PC-9 (cell line): Measurements from ENCODE around the gene DIDO1. TPM values are rescaled to one million over a fixed set of nuclear protein-coding genes. Genes with fewer than 3 reads are reported as not detected.

Experiments used
- BruUV-seq: library from RNA; stranded (reverse); fragments of 400-500 nt; replicated peaks from 2 replicates; lab custom pipeline; 2021; lab: Mats Ljungman, UMichigan
- CTCF ChIA-PET: fragments of 300-600 bp; sonication (Branson Sonifier 250); formaldehyde crosslinking; loops from one replicate; lab custom pipeline; 2022; ENCODE audit warnings: antibody characterized with exemption; lab: Charles Lee
- POLR2A ChIA-PET: fragments of 300-600 bp; sonication (Branson Sonifier 250); formaldehyde crosslinking; loops from one replicate; lab custom pipeline; 2022; ENCODE audit warnings: antibody characterized with exemption; ENCODE audit not compliant: unreplicated experiment; lab: Charles Lee
- DNase-seq, 2 experiments: peaks; one replicate each; pipeline versions ENCODE4 v3.0.0 to v3.0.0-alpha.2; 2015 to 2022; ENCODE audit warnings: mixed read lengths in 1 of 2
- H2AFZ ChIP-seq: fragments of 200-600 bp; sonication (generic); 2 replicates; pipeline ENCODE4 v1.8.1; 2017; ENCODE audit warnings: antibody characterized with exemption
- H3F3A ChIP-seq: fragments of 200-600 bp; sonication (generic); 2 replicates; pipeline ENCODE4 v1.8.1; 2017; ENCODE audit warnings: antibody characterized with exemption, mild to moderate bottlenecking, low read depth; ENCODE audit not compliant: insufficient read depth
- H3K27ac ChIP-seq: fragments of 200-600 bp; sonication (generic); 2 replicates; pipeline ENCODE4 v1.6.1; 2016; ENCODE audit warnings: mixed run types
- H3K27me3 ChIP-seq: fragments of 200-600 bp; sonication (generic); 2 replicates; pipeline ENCODE4 v1.6.1; 2016; ENCODE audit warnings: low read depth, mixed run types; ENCODE audit not compliant: insufficient read depth
- H3K36me3 ChIP-seq: fragments of 200-600 bp; sonication (generic); 2 replicates; pipeline ENCODE4 v1.6.1; 2016; ENCODE audit warnings: low read depth, mixed run types
- H3K4me1 ChIP-seq: fragments of 200-600 bp; sonication (generic); replicated peaks from 2 replicates; pipeline ENCODE4 v1.6.1; 2016; ENCODE audit warnings: mixed run types; ENCODE audit not compliant: insufficient read depth
- H3K4me2 ChIP-seq: fragments of 200-600 bp; sonication (generic); 2 replicates; pipeline ENCODE4 v1.6.1; 2017; ENCODE audit warnings: mixed run types
- H3K4me3 ChIP-seq: fragments of 200-600 bp; sonication (generic); 2 replicates; pipeline ENCODE4 v1.6.1; 2016; ENCODE audit warnings: mixed run types
- H3K79me2 ChIP-seq: fragments of 200-600 bp; sonication (generic); 2 replicates; pipeline ENCODE4 v1.6.1; 2017; ENCODE audit warnings: low read depth, mixed run types
- H3K9me2 ChIP-seq: fragments of 200-600 bp; sonication (generic); 2 replicates; pipeline ENCODE4 v1.8.1; 2017; ENCODE audit warnings: mild to moderate bottlenecking; ENCODE audit not compliant: insufficient read depth
- H3K9me3 ChIP-seq: fragments of 200-600 bp; sonication (generic); 2 replicates; pipeline ENCODE4 v1.8.1; 2016; ENCODE audit warnings: low read depth; ENCODE audit not compliant: insufficient read depth
- H4K20me1 ChIP-seq: fragments of 200-600 bp; sonication (generic); 2 replicates; pipeline ENCODE4 v1.8.1; 2017; ENCODE audit not compliant: insufficient read depth
- EZH2 ChIP-seq: fragments of 200-600 bp; sonication (generic); IDR thresholded peaks from 2 replicates; pipeline ENCODE4 v1.8.0; 2017; ENCODE audit warnings: antibody characterized with exemption, low read depth
- intact Hi-C: fragments of 100-400 bp; cut with micrococcal nuclease; formaldehyde crosslinking; loops from one replicate; pipeline ENCODE4 v1.10.0; 2022; ENCODE audit not compliant: unreplicated experiment
- total RNA-seq: library from RNA; stranded (reverse); gene quantifications from 2 replicates; pipeline ENCODE4 v1.2.3, GENCODE V29; 2021
- TF ChIP-seq, protein P1 (sequence below): fragments of 200-600 bp; sonication (generic); conservative IDR thresholded peaks from 2 replicates; pipeline ENCODE4 v1.6.1; 2017; ENCODE audit warnings: mixed run types, antibody characterized with exemption, mild to moderate bottlenecking, moderate library complexity

Gene DIDO1
- total RNA-seq, 1 experiment from 2014 or later: 61.4 TPM

DNA sequence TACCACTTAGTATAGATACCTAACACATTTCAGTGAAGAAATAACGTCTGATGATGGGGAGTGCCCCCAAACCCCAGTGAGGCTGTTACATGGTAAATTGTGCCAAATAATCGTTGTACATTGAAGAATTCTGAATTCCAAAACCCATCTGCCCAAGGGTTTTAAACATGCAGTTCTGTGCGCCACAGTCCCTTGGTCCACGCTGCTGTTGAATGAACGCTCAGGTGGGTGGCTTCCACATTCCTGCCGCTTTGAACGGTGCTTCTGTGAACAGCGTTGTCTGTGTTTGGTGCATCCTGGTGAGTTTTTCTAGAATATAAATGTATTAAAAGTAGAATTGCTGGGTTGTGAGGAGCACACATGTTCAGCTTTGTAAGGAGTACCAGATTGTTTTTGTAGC is 14.6 kb upstream of the DIDO1 start:
- H3F3A ChIP-seq: peaks cover 22% of the 10 kb centered on the region; the same call in 1 of the 2 replicates
- H4K20me1 ChIP-seq: peaks cover 56% of the 10 kb centered on the region
- H3K4me1 ChIP-seq: peaks cover 18% of the 10 kb centered on the region
- no TSS peak for BruUV-seq
- no peaks in the 10 kb centered on the region for H3K9me2 ChIP-seq
- no peaks in the 10 kb centered on the region for H3K9me3 ChIP-seq
- no peak overlapping the region for H2AFZ ChIP-seq
- no peak for TF ChIP-seq EZH2
- TF ChIP-seq, protein P1, sequence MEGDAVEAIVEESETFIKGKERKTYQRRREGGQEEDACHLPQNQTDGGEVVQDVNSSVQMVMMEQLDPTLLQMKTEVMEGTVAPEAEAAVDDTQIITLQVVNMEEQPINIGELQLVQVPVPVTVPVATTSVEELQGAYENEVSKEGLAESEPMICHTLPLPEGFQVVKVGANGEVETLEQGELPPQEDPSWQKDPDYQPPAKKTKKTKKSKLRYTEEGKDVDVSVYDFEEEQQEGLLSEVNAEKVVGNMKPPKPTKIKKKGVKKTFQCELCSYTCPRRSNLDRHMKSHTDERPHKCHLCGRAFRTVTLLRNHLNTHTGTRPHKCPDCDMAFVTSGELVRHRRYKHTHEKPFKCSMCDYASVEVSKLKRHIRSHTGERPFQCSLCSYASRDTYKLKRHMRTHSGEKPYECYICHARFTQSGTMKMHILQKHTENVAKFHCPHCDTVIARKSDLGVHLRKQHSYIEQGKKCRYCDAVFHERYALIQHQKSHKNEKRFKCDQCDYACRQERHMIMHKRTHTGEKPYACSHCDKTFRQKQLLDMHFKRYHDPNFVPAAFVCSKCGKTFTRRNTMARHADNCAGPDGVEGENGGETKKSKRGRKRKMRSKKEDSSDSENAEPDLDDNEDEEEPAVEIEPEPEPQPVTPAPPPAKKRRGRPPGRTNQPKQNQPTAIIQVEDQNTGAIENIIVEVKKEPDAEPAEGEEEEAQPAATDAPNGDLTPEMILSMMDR: no peak
- peaks cover 27% of the 10 kb centered on the region for H3K36me3 ChIP-seq
- H3K27me3 ChIP-seq: no peaks in the 10 kb centered on the region
- H3K4me3 ChIP-seq: no peak overlapping the region
- no peak overlapping the region for H3K4me2 ChIP-seq
- no peak overlapping the region for H3K27ac ChIP-seq
- H3K79me2 ChIP-seq: peaks cover 66% of the 10 kb centered on the region
- intact Hi-C loops: no loop called here
- no peak for DNase-seq
- CTCF ChIA-PET: no interaction called here
- POLR2A ChIA-PET: no interaction called here

DNA sequence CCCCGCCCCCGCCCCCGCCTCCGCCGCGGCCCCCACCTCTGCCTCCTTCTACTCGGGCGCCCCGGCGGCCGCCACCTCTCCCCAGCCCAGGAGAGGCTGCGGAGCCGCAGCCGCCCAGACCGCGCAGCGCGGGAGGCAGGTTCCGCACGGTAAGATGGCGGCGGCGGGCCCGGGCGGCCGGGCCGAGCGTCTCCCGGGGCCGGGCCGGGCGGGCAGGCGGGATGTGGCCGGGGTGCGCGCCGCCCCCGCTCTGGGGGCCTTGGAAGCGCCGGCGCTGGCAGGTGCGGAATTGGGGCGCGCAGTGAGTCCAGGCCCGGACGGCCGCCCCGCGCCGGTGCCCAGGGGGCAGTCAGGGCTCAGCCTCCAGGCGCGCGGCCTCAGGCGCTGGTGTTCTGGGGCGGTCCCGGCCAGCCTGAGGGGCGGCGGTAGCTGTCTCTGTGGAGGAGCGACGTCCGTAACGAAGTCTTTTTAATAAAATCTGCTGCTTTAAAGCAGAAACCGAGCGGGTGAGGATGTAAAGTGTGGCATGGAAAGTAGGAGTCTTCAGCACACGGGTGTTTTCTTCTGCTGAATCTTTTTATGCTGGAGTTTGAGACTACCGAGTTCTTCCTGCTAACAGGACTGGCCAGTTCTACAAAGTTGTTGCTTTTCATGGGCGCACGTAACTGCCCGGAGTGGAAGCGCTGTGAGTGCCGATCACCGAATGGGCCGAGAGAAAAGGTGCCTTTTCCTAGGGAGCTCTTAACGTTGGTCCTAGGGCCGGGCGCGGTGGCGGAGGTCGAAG is 12.0 kb upstream of the DIDO1 start, which contains the start of gene GID8:
GID8 (plus strand) TSS at position 43 of the 784 bp plus-strand sequence. CDS start 3,356 bp downstream, outside the sequence.
- BruUV-seq: no TSS peak
- Histone ChIP-seq H3K27me3 (no peaks in the 10 kb centered on the region), H3K4me2 (peak within 1 kb of the TSS; percentile 85), H3K79me2 (peaks cover 92% of the 10 kb centered on the region), H3K9me3 (no peaks in the 10 kb centered on the region), H3K4me1 (peaks cover 19% of the 10 kb centered on the region), H3F3A (peaks cover 22% of the 10 kb centered on the region; the same call in 1 of the 2 replicates), H4K20me1 (peaks cover 75% of the 10 kb centered on the region), H3K4me3 (peak within 1 kb of the TSS; percentile 99), H2AFZ (peak within 1 kb of the TSS; percentile 96), H3K27ac (peak within 1 kb of the TSS; percentile 67), H3K36me3 (peaks cover 18% of the 10 kb centered on the region), H3K9me2 (no peaks in the 10 kb centered on the region)
- ChIA-PET CTCF (interaction anchor here (1.0 kb wide), 1 partner anchor 15 kb away, joined by 3 read pairs; no protein-coding TSS in a partner anchor), POLR2A (interaction anchor here (0.6 to 0.8 kb wide), 5 partner anchors 14 to 635 kb away, joined by 3 to 7 read pairs (median 3); partner anchors contain the start of gene HELZ2)
- peak; percentile 48 to 62 for DNase-seq
- TF ChIP-seq, protein P1: no peak
- no peak for TF ChIP-seq EZH2
- intact Hi-C loops: loop anchor here (1.0 to 5.0 kb wide), 2 partner anchors 38 to 76 kb away; partner anchors contain the start of gene TCFL5

DNA sequence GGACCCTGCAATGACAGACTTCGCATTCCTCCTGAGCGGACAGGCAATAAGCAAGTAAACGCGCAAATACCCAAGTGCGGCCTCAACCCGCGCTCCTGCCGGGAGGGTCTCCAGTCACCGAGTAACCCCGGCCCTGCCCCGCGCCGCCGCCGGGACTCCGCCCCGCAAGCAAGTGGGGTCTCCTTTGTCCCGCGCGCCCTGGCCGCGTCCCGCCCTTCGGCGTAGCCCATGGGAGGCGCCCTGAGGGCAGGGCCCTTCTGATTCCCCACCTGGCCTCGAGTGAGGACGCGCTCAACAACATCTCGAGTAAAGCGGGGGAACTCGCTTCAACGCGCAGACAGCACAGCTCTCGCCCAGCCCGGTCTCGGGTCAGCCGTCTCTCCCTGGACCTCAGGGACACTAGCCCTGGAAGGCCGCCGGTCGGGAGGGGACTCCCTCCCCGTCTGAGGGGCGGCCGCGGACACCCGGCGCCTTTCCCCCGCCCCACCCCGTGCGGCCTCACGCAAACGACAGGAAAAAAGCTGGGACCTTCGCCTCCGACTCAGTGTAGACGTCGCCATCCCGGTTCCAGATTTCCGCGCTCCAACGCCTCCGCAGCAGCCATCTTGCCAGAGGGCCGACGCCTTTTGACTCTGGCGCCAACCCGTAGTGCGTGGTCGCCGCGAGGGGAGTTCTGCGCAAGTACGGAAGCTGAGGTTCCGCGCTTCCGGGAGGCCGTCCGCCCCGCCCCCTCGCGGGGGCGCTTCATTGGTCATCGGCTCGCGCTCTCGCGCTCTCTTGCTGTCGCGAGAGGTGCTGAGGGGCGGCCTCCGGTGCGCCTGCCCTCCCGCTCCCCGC is 11.2 kb upstream of the DIDO1 start:
- CTCF ChIA-PET: interaction anchor here (1.0 kb wide), 1 partner anchor 14 kb away, joined by 3 read pairs; no protein-coding TSS in a partner anchor
- peaks cover 19% of the 10 kb centered on the region for H3K4me1 ChIP-seq
- H3K9me2 ChIP-seq: no peaks in the 10 kb centered on the region
- H3K36me3 ChIP-seq: peaks cover 18% of the 10 kb centered on the region
- H3K4me3 ChIP-seq: peak overlapping the region; percentile 99
- BruUV-seq: no TSS peak
- H2AFZ ChIP-seq: peak overlapping the region; percentile 96
- peaks cover 22% of the 10 kb centered on the region; the same call in 1 of the 2 replicates for H3F3A ChIP-seq
- no peak for TF ChIP-seq EZH2
- TF ChIP-seq, protein P1: no peak
- intact Hi-C loops: loop anchor here (1.0 to 5.0 kb wide), 3 partner anchors 11 to 75 kb away; partner anchors contain the start of genes DIDO1 and TCFL5
- H4K20me1 ChIP-seq: peaks cover 75% of the 10 kb centered on the region
- DNase-seq: peak; percentile 87 to 98
- H3K27me3 ChIP-seq: no peaks in the 10 kb centered on the region
- H3K27ac ChIP-seq: peak overlapping the region; percentile 67
- POLR2A ChIA-PET: interaction anchor here (0.5 to 0.7 kb wide), 3 partner anchors 19 to 636 kb away, joined by 3 to 6 read pairs (median 3); partner anchors contain the start of gene HELZ2
- peaks cover 94% of the 10 kb centered on the region for H3K79me2 ChIP-seq
- peak overlapping the region; percentile 84 for H3K4me2 ChIP-seq
- H3K9me3 ChIP-seq: no peaks in the 10 kb centered on the region
